Fibroblast of villous mesenchyme (primary cell): ENCODE results near the gene LCAT. TPM values are rescaled to one million over a fixed set of nuclear protein-coding genes. Genes with fewer than 3 reads are reported as not detected.
A peak's percentile ranks its signal among the peaks of the same experiment; 100 is the strongest.

Experiments
- DNase-seq: peaks from one replicate; pipeline ENCODE4 v3.0.0-alpha.2; 2010; ENCODE audit warnings: low read depth
- H3K4me3 ChIP-seq: 2 replicates; pipeline ENCODE4 v1.5.1; 2011; ENCODE audit warnings: low read depth, mild to moderate bottlenecking, low read length
- CTCF ChIP-seq: IDR thresholded peaks from 2 replicates; pipeline ENCODE4 v1.5.1; 2012; ENCODE audit warnings: low read depth, mild to moderate bottlenecking, low read length; ENCODE audit not compliant: insufficient read depth
- total RNA-seq: library from RNA; depleted of rRNA; stranded (reverse); fragments of >200 nt; gene quantifications from 2 replicates; pipeline ENCODE4 v1.2.3, GENCODE V29; 2012

The LCAT gene
- total RNA-seq, 1 donor = 8.6 TPM

- TF ChIP-seq CTCF = no peak
- DNase-seq = no peak
- no peak overlapping the region for H3K4me3 ChIP-seq
These were observed 36.3 kb downstream of the LCAT start for GRCh38 chr16:67907397-67908180.

GRCh38 chr16:67902831-67903230, 41.1 kb downstream of the LCAT start:
- no peak for TF ChIP-seq CTCF
- H3K4me3 ChIP-seq = no peak overlapping the region
- DNase-seq = no peak

GRCh38 chr16:67901734-67902133, 42.2 kb downstream of the LCAT start:
- no peak for DNase-seq
- no peak for TF ChIP-seq CTCF
- H3K4me3 ChIP-seq = no peak overlapping the region

GRCh38 chr16:67897231-67897630, 46.7 kb downstream of the LCAT start:
- H3K4me3 ChIP-seq = no peak overlapping the region
- DNase-seq = peak; percentile 44
- TF ChIP-seq CTCF = no peak

GRCh38 chr16:67893743-67894399, 50.0 kb downstream of the LCAT start:
- peak; percentile 22 for DNase-seq
- no peak for TF ChIP-seq CTCF
- H3K4me3 ChIP-seq = peak overlapping the region; percentile 68

- TF ChIP-seq CTCF = no peak
- peak within 1 kb of the TSS; percentile 68 for H3K4me3 ChIP-seq
- DNase-seq = peak; percentile 96
These were observed 50.8 kb downstream of the LCAT start, which contains the start of gene PSKH1 for GRCh38 chr16:67892899-67893742. Gene PSKH1 (plus strand): TSS chr16:67893254. CDS start chr16:67908750, 15,496 bp downstream.
